IMR-90 (cell line): Measurements from ENCODE around the gene PRELID1. TPM values are rescaled to one million over a fixed set of nuclear protein-coding genes. Genes with fewer than 3 reads are reported as not detected.

ENCODE experiments used
- ATAC-seq: fragments of 200-7000 bp; cut with Tn5 transposase; 2 replicates; pipeline ENCODE4 v1.9.1; 2020; ENCODE audit warnings: low read depth, mild to moderate bottlenecking, moderate library complexity
- BruUV-seq: library from RNA; stranded (reverse); fragments of 400-500 nt; replicated peaks from 2 replicates; lab custom pipeline; 2021; lab: Mats Ljungman, UMichigan
- CTCF ChIA-PET: fragments of 300-600 bp; formaldehyde crosslinking; extraction: SDS; loops from one replicate; lab custom pipeline; 2021; ENCODE audit warnings: antibody characterized with exemption; lab: Yijun Ruan, JAX
- POLR2A ChIA-PET: fragments of 300-600 bp; sonication (Branson Sonifier 250); formaldehyde crosslinking; loops from one replicate; lab custom pipeline; 2022; ENCODE audit warnings: antibody characterized with exemption; ENCODE audit not compliant: unreplicated experiment; lab: Charles Lee
- DNase-seq: peaks from one replicate; pipeline ENCODE4 v3.0.0; 2013
- H2AFZ ChIP-seq: replicated peaks from 2 replicates; pipeline ENCODE3; 2013; ENCODE audit warnings: low read length, mild to moderate bottlenecking; ENCODE audit not compliant: poor library complexity
- H2AK5ac ChIP-seq: 2 replicates; pipeline ENCODE4 v1.6.1; 2013; ENCODE audit warnings: low read depth, low read length, inconsistent platforms
- H2AK9ac ChIP-seq: replicated peaks from 2 replicates; pipeline ENCODE3; 2013; ENCODE audit warnings: mild to moderate bottlenecking, low read depth, low read length, moderate library complexity; ENCODE audit not compliant: poor library complexity
- H2BK120ac ChIP-seq: 2 replicates; pipeline ENCODE4 v1.6.1; 2013; ENCODE audit warnings: low read depth, low read length, inconsistent platforms
- H2BK15ac ChIP-seq: 3 replicates; pipeline ENCODE4 v1.6.1; 2013; ENCODE audit warnings: low read depth, low read length, inconsistent platforms
- H2BK20ac ChIP-seq: 2 replicates; pipeline ENCODE4 v1.6.1; 2013; ENCODE audit warnings: low read depth, mild to moderate bottlenecking, inconsistent platforms, low read length, moderate library complexity
- H2BK5ac ChIP-seq: 2 replicates; pipeline ENCODE4 v1.6.1; 2013; ENCODE audit warnings: mild to moderate bottlenecking, low read depth, low read length, inconsistent platforms; ENCODE audit not compliant: poor library complexity, severe bottlenecking
- H3K14ac ChIP-seq: replicated peaks from 2 replicates; pipeline ENCODE4 v1.6.1; 2013; ENCODE audit warnings: low read depth, low read length, inconsistent platforms
- H3K18ac ChIP-seq: 2 replicates; pipeline ENCODE4 v1.6.1; 2013; ENCODE audit warnings: low read depth, low read length, control low read depth
- H3K23ac ChIP-seq: 2 replicates; pipeline ENCODE4 v1.6.1; 2013; ENCODE audit warnings: low read depth, low read length, inconsistent platforms
- H3K27ac ChIP-seq: 2 replicates; pipeline ENCODE4 v1.5.1; 2013; ENCODE audit warnings: mild to moderate bottlenecking, control low read depth, low read length; ENCODE audit not compliant: insufficient read depth
- H3K27me3 ChIP-seq: 2 replicates; pipeline ENCODE4 v1.6.1; 2013; ENCODE audit warnings: low read length; ENCODE audit not compliant: control insufficient read depth, insufficient read depth
- H3K36me3 ChIP-seq: 2 replicates; pipeline ENCODE4 v1.6.1; 2013; ENCODE audit warnings: low read length, mixed read lengths; ENCODE audit not compliant: control insufficient read depth, insufficient read depth
- H3K4ac ChIP-seq: 2 replicates; pipeline ENCODE4 v1.6.1; 2013; ENCODE audit warnings: low read depth, low read length, inconsistent platforms
- H3K4me1 ChIP-seq: 2 replicates; pipeline ENCODE4 v1.6.1; 2013; ENCODE audit warnings: low read length, mixed read lengths; ENCODE audit not compliant: control insufficient read depth, insufficient read depth
- H3K4me2 ChIP-seq: 2 replicates; pipeline ENCODE4 v1.6.1; 2013; ENCODE audit warnings: low read depth, mild to moderate bottlenecking, control low read depth, low read length, moderate library complexity
- H3K4me3 ChIP-seq: 2 replicates; pipeline ENCODE4 v1.5.1; 2013; ENCODE audit warnings: low read depth, mild to moderate bottlenecking, control low read depth, low read length, moderate library complexity; ENCODE audit not compliant: insufficient read depth
- H3K56ac ChIP-seq: 2 replicates; pipeline ENCODE4 v1.6.1; 2013; ENCODE audit warnings: low read length, inconsistent platforms; ENCODE audit not compliant: insufficient read depth; ENCODE audit errors: extremely low read depth
- H3K79me1 ChIP-seq, 2 experiments: 2 replicates each; pipeline ENCODE4 v1.6.1; 2013; ENCODE audit warnings: low read length in 2 of 2, inconsistent platforms in 1 of 2, low read depth in 1 of 2
- H3K9ac ChIP-seq: 2 replicates; pipeline ENCODE4 v1.6.1; 2013; ENCODE audit warnings: low read depth, low read length, control low read depth
- H3K9me1 ChIP-seq: 2 replicates; pipeline ENCODE4 v1.6.1; 2013; ENCODE audit warnings: low read length, inconsistent platforms; ENCODE audit not compliant: insufficient read depth
- H3K9me3 ChIP-seq: 2 replicates; pipeline ENCODE4 v1.6.1; 2013; ENCODE audit warnings: low read length; ENCODE audit not compliant: control insufficient read depth, insufficient read depth
- H4K20me1 ChIP-seq: 2 replicates; pipeline ENCODE4 v1.6.1; 2013; ENCODE audit warnings: low read length, inconsistent platforms; ENCODE audit not compliant: insufficient read depth
- H4K5ac ChIP-seq: 2 replicates; pipeline ENCODE4 v1.6.1; 2013; ENCODE audit warnings: mild to moderate bottlenecking, low read depth, low read length, control low read depth
- H4K8ac ChIP-seq, 2 experiments: 2 replicates each; pipeline ENCODE4 v1.6.1; 2013; ENCODE audit warnings: low read depth in 2 of 2, low read length in 2 of 2, control low read depth in 1 of 2, inconsistent platforms in 1 of 2
- H4K91ac ChIP-seq: 2 replicates; pipeline ENCODE4 v1.6.1; 2013; ENCODE audit warnings: low read depth, low read length, inconsistent platforms; ENCODE audit not compliant: insufficient read depth
- BHLHE40 ChIP-seq: fragments of 150-350 bp; IDR thresholded peaks from 2 replicates; pipeline ENCODE4 v1.6.1; 2016; ENCODE audit warnings: mild to moderate bottlenecking, low read depth, low read length
- CEBPB ChIP-seq: IDR thresholded peaks from 2 replicates; pipeline ENCODE4 v1.6.1; 2012; ENCODE audit warnings: low read depth, low read length, improper control_type of control experiment
- CHD1 ChIP-seq: IDR thresholded peaks from 2 replicates; pipeline ENCODE4 v1.6.1; 2012; ENCODE audit warnings: low read depth, low read length, improper control_type of control experiment
- ELK1 ChIP-seq: fragments of 150-350 bp; IDR thresholded peaks from 2 replicates; pipeline ENCODE4 v1.6.1; 2016; ENCODE audit warnings: low read depth, mild to moderate bottlenecking, low read length, moderate library complexity, borderline replicate concordance
- FOS ChIP-seq: fragments of 150-350 bp; IDR thresholded peaks from 2 replicates; pipeline ENCODE4 v1.6.1; 2016; ENCODE audit warnings: low read depth, low read length
- MAFK ChIP-seq: IDR thresholded peaks from 2 replicates; pipeline ENCODE4 v1.6.1; 2012; ENCODE audit warnings: low read depth, low read length, improper control_type of control experiment
- MAZ ChIP-seq: IDR thresholded peaks from 2 replicates; pipeline ENCODE4 v1.6.1; 2012; ENCODE audit warnings: low read depth, mild to moderate bottlenecking, low read length, improper control_type of control experiment, moderate library complexity, borderline replicate concordance
- MXI1 ChIP-seq: IDR thresholded peaks from 2 replicates; pipeline ENCODE4 v1.6.1; 2012; ENCODE audit warnings: low read depth, mild to moderate bottlenecking, low read length, moderate library complexity, borderline replicate concordance
- POLR2A ChIP-seq: IDR thresholded peaks from 2 replicates; pipeline ENCODE4 v1.6.1; 2012; ENCODE audit warnings: mild to moderate bottlenecking, low read depth, low read length
- RAD21 ChIP-seq: IDR thresholded peaks from 2 replicates; pipeline ENCODE4 v1.6.1; 2012; ENCODE audit warnings: low read length, improper control_type of control experiment
- RCOR1 ChIP-seq: IDR thresholded peaks from 2 replicates; pipeline ENCODE4 v1.6.1; 2012; ENCODE audit warnings: mild to moderate bottlenecking, low read length, improper control_type of control experiment; ENCODE audit not compliant: insufficient replicate concordance
- RFX5 ChIP-seq: IDR thresholded peaks from 2 replicates; pipeline ENCODE4 v1.8.0; 2012; ENCODE audit warnings: low read depth, mild to moderate bottlenecking, low read length, moderate library complexity
- SMC3 ChIP-seq: fragments of 150-350 bp; IDR thresholded peaks from 2 replicates; pipeline ENCODE4 v1.6.1; 2016; ENCODE audit warnings: low read depth, mild to moderate bottlenecking, antibody characterized with exemption, low read length, moderate library complexity
- USF2 ChIP-seq: fragments of 150-350 bp; IDR thresholded peaks from 2 replicates; pipeline ENCODE4 v1.6.1; 2017; ENCODE audit warnings: mild to moderate bottlenecking, antibody characterized with exemption, low read length, low read depth
- WGBS, 2 experiments: methylation state at CpG; one replicate each; pipeline versions ENCODE4 v1.1.5 to v1.1.7; 2013; ENCODE audit warnings: missing lambda C conversion rate in 2 of 2; ENCODE audit not compliant: insufficient read length in 1 of 2; ENCODE audit errors: extremely low coverage in 2 of 2; 5-methylcytosine and 5-hydroxymethylcytosine counted together
- dilution Hi-C: fragments of 300-500 bp; cut with HindIII; formaldehyde crosslinking; loops from one replicate; pipeline ENCODE4 v1.14.3; 2018; ENCODE audit warnings: low sequenced_read_pairs; ENCODE audit not compliant: unreplicated experiment
- in situ Hi-C: fragments of 300-500 bp; cut with MboI; formaldehyde crosslinking; loops from 3 replicates; pipeline ENCODE4 v1.14.3; 2019; ENCODE audit warnings: low sequenced_read_pairs, inconsistent platforms, mixed read lengths
- intact Hi-C: fragments of 100-400 bp; cut with micrococcal nuclease; formaldehyde crosslinking; loops from 2 replicates; pipeline ENCODE4 v1.10.0; 2022
- polyA plus RNA-seq, 3 experiments: library from polyadenylated mRNA; depleted of rRNA; stranded (reverse); fragments of >200 nt; gene quantifications; 2 replicates each; pipeline ENCODE4 v1.2.3, GENCODE V29; 2012; ENCODE audit warnings: low replicate concordance in 1 of 3
- total RNA-seq: library from RNA; depleted of rRNA; stranded (reverse); fragments of >200 nt; gene quantifications from 2 replicates; pipeline ENCODE4 v1.2.3, GENCODE V29; 2012

The PRELID1 gene
- total and polyA plus RNA-seq, 2 of the 4 experiments (the other 2 are of a cell fraction): 116 to 239 TPM

GRCh38 chr5:177306674-177307543, 3.3 kb downstream of the PRELID1 start:
- Histone ChIP-seq H3K9me1 (peaks cover 5% of the 10 kb centered on the region; the same call in 1 of the 2 replicates), H4K8ac (no peak overlapping the region), H3K56ac (no peak overlapping the region), H2BK120ac (no peak overlapping the region), H3K36me3 (peaks cover 20% of the 10 kb centered on the region), H2BK20ac (no peak overlapping the region), H3K23ac (no peak overlapping the region), H2AFZ (no peak overlapping the region), H3K27ac (no peak overlapping the region), H3K27me3 (no peaks in the 10 kb centered on the region), H3K4me2 (no peak overlapping the region), H4K5ac (no peak overlapping the region), H3K18ac (no peak overlapping the region), H3K14ac (no peak overlapping the region), H2AK9ac (no peak overlapping the region), H3K9me3 (no peaks in the 10 kb centered on the region), H3K9ac (no peak overlapping the region), H3K4me1 (peaks cover 10% of the 10 kb centered on the region), H2BK5ac (no peak overlapping the region), H2BK15ac (no peak overlapping the region), H3K4me3 (no peak overlapping the region), H2AK5ac (no peak overlapping the region), H3K4ac (no peak overlapping the region), H3K79me1 (peaks cover 16 to 79% of the 10 kb centered on the region in 2 experiments; a peak in 3 of 4 replicates), H4K20me1 (peaks cover 49% of the 10 kb centered on the region), H4K91ac (no peak overlapping the region)
- POLR2A ChIA-PET: no interaction called here
- no peak for DNase-seq
- in situ Hi-C loops: no loop called here
- no TSS peak for BruUV-seq
- no peak for TF ChIP-seq ELK1
- TF ChIP-seq CHD1: no peak
- TF ChIP-seq MAZ: no peak
- no peak for TF ChIP-seq RAD21
- no peak for TF ChIP-seq POLR2A
- TF ChIP-seq USF2: no peak
- TF ChIP-seq CEBPB: no peak
- no peak for TF ChIP-seq SMC3
- TF ChIP-seq FOS: no peak
- no peak for TF ChIP-seq MXI1
- TF ChIP-seq MAFK: no peak
- TF ChIP-seq RCOR1: no peak
- TF ChIP-seq BHLHE40: no peak
- TF ChIP-seq RFX5: no peak
- 64% methylated on average over 4 of the region's 15 CpGs; no CpG with 5 or more reads in 1 of the 2 experiments for WGBS, 2 experiments
- ATAC-seq: no peak
- CTCF ChIA-PET: no interaction called here
- intact Hi-C loops: no loop called here
- dilution Hi-C loops: no loop called here
